Measurements from ENCODE around the gene PLCB1. TPM values are rescaled to one million over a fixed set of nuclear protein-coding genes. Genes with fewer than 3 reads are reported as not detected.
A peak's percentile ranks its signal among the peaks of the same experiment; 100 is the strongest.

Gene PLCB1
- total and polyA plus RNA-seq, 2 donors: 16.8 to 147 TPM

- no peak for DNase-seq (ENCODE audit: extremely low spot score)
- Histone ChIP-seq H3K27ac (ENCODE audit: low read depth) (no peak overlapping the region), H3K4me3 (ENCODE audit: low read depth, low read length) (no peak overlapping the region), H3K4me1 (ENCODE audit: insufficient read depth) (no peaks in the 10 kb centered on the region), H3K36me3 (ENCODE audit: insufficient read depth) (peaks cover 2% of the 10 kb centered on the region)
- WGBS: 86% methylated on average over 7 of the region's 7 CpGs
Observed at GRCh38 chr20:8190043-8190880, 58.2 kb downstream of the PLCB1 start.

- H3K4me3 ChIP-seq (ENCODE audit: low read depth, low read length): no peak overlapping the region
- H3K36me3 ChIP-seq (ENCODE audit: insufficient read depth): peaks cover 2% of the 10 kb centered on the region
- H3K27ac ChIP-seq (ENCODE audit: low read depth): no peak overlapping the region
- H3K4me1 ChIP-seq (ENCODE audit: insufficient read depth): no peaks in the 10 kb centered on the region
- no peak for DNase-seq (ENCODE audit: extremely low spot score)
Observed at GRCh38 chr20:8194721-8195120, 62.7 kb downstream of the PLCB1 start.

GRCh38 chr20:8196096-8196495 lies 64.0 kb downstream of the PLCB1 start:
- no peak overlapping the region for H3K4me3 ChIP-seq (ENCODE audit: low read depth, low read length)
- H3K36me3 ChIP-seq (ENCODE audit: insufficient read depth): peaks cover 2% of the 10 kb centered on the region
- no peak for DNase-seq (ENCODE audit: extremely low spot score)
- no peaks in the 10 kb centered on the region for H3K4me1 ChIP-seq (ENCODE audit: insufficient read depth)
- 98% methylated on average over 1 of the region's 1 CpG for WGBS
- no peak overlapping the region for H3K27ac ChIP-seq (ENCODE audit: low read depth)

GRCh38 chr20:8200220-8200619 lies 68.2 kb downstream of the PLCB1 start:
- H3K36me3 ChIP-seq (ENCODE audit: insufficient read depth): no peaks in the 10 kb centered on the region
- no peak overlapping the region for H3K4me3 ChIP-seq (ENCODE audit: low read depth, low read length)
- H3K27ac ChIP-seq (ENCODE audit: low read depth): no peak overlapping the region
- no peaks in the 10 kb centered on the region for H3K4me1 ChIP-seq (ENCODE audit: insufficient read depth)
- DNase-seq (ENCODE audit: extremely low spot score): no peak

- 96% methylated on average over 1 of the region's 1 CpG for WGBS
Observed at GRCh38 chr20:8203366-8203765, 71.3 kb downstream of the PLCB1 start.

GRCh38 chr20:8205996-8206395 lies 73.9 kb downstream of the PLCB1 start:
- WGBS: 89% methylated on average over 1 of the region's 1 CpG
- DNase-seq (ENCODE audit: extremely low spot score): no peak

More at GRCh38 chr20:8203366-8203765, 71.3 kb downstream of the PLCB1 start:
- no peaks in the 10 kb centered on the region for H3K4me1 ChIP-seq (ENCODE audit: insufficient read depth)
- no peaks in the 10 kb centered on the region for H3K36me3 ChIP-seq (ENCODE audit: insufficient read depth)
- no peak for DNase-seq (ENCODE audit: extremely low spot score)
- H3K4me3 ChIP-seq (ENCODE audit: low read depth, low read length): no peak overlapping the region
- no peak overlapping the region for H3K27ac ChIP-seq (ENCODE audit: low read depth)

GRCh38 chr20:8208226-8208625 lies 76.2 kb downstream of the PLCB1 start:
- Histone ChIP-seq H3K27ac (ENCODE audit: low read depth) (no peak overlapping the region), H3K4me1 (ENCODE audit: insufficient read depth) (no peaks in the 10 kb centered on the region), H3K4me3 (ENCODE audit: low read depth, low read length) (no peak overlapping the region), H3K36me3 (ENCODE audit: insufficient read depth) (no peaks in the 10 kb centered on the region)
- DNase-seq (ENCODE audit: extremely low spot score): no peak
- 95% methylated on average over 1 of the region's 1 CpG for WGBS

More at GRCh38 chr20:8205996-8206395, 73.9 kb downstream of the PLCB1 start:
- Histone ChIP-seq H3K36me3 (ENCODE audit: insufficient read depth) (no peaks in the 10 kb centered on the region), H3K27ac (ENCODE audit: low read depth) (no peak overlapping the region), H3K4me1 (ENCODE audit: insufficient read depth) (no peaks in the 10 kb centered on the region), H3K4me3 (ENCODE audit: low read depth, low read length) (no peak overlapping the region)

GRCh38 chr20:8209061-8209460 lies 77.0 kb downstream of the PLCB1 start:
- H3K4me3 ChIP-seq (ENCODE audit: low read depth, low read length): no peak overlapping the region
- H3K4me1 ChIP-seq (ENCODE audit: insufficient read depth): no peaks in the 10 kb centered on the region
- H3K27ac ChIP-seq (ENCODE audit: low read depth): peak overlapping the region; percentile 38
- H3K36me3 ChIP-seq (ENCODE audit: insufficient read depth): no peaks in the 10 kb centered on the region
- DNase-seq (ENCODE audit: extremely low spot score): no peak
- WGBS: 36% methylated on average over 2 of the region's 2 CpGs

- Histone ChIP-seq H3K4me3 (ENCODE audit: low read depth, low read length) (no peak overlapping the region), H3K4me1 (ENCODE audit: insufficient read depth) (no peaks in the 10 kb centered on the region), H3K27ac (ENCODE audit: low read depth) (no peak overlapping the region), H3K36me3 (ENCODE audit: insufficient read depth) (no peaks in the 10 kb centered on the region)
- WGBS: 98% methylated on average over 1 of the region's 1 CpG
- DNase-seq (ENCODE audit: extremely low spot score): no peak
Observed at GRCh38 chr20:8210749-8211148, 78.7 kb downstream of the PLCB1 start.

- H3K27ac ChIP-seq (ENCODE audit: low read depth): no peak overlapping the region
- H3K36me3 ChIP-seq (ENCODE audit: insufficient read depth): no peaks in the 10 kb centered on the region
- no peaks in the 10 kb centered on the region for H3K4me1 ChIP-seq (ENCODE audit: insufficient read depth)
- no peak for DNase-seq (ENCODE audit: extremely low spot score)
- no peak overlapping the region for H3K4me3 ChIP-seq (ENCODE audit: low read depth, low read length)
- 83% methylated on average over 3 of the region's 3 CpGs for whole genome bisulfite sequencing
Observed at GRCh38 chr20:8212286-8212685, 80.2 kb downstream of the PLCB1 start.

GRCh38 chr20:8213270-8213669 lies 81.2 kb downstream of the PLCB1 start:
- H3K36me3 ChIP-seq (ENCODE audit: insufficient read depth): no peaks in the 10 kb centered on the region
- no peak overlapping the region for H3K27ac ChIP-seq (ENCODE audit: low read depth)
- DNase-seq (ENCODE audit: extremely low spot score): no peak
- no peak overlapping the region for H3K4me3 ChIP-seq (ENCODE audit: low read depth, low read length)
- 97% methylated on average over 1 of the region's 1 CpG for WGBS
- no peaks in the 10 kb centered on the region for H3K4me1 ChIP-seq (ENCODE audit: insufficient read depth)

GRCh38 chr20:8213831-8214587 lies 81.9 kb downstream of the PLCB1 start:
- no peak for DNase-seq (ENCODE audit: extremely low spot score)
- Histone ChIP-seq H3K4me3 (ENCODE audit: low read depth, low read length) (no peak overlapping the region), H3K4me1 (ENCODE audit: insufficient read depth) (no peaks in the 10 kb centered on the region), H3K27ac (ENCODE audit: low read depth) (no peak overlapping the region), H3K36me3 (ENCODE audit: insufficient read depth) (peaks cover 2% of the 10 kb centered on the region)
- WGBS: 88% methylated on average over 12 of the region's 12 CpGs

- Histone ChIP-seq H3K36me3 (ENCODE audit: insufficient read depth) (peaks cover 2% of the 10 kb centered on the region), H3K4me1 (ENCODE audit: insufficient read depth) (peaks cover 3% of the 10 kb centered on the region), H3K4me3 (ENCODE audit: low read depth, low read length) (no peak overlapping the region), H3K27ac (ENCODE audit: low read depth) (no peak overlapping the region)
- no peak for DNase-seq (ENCODE audit: extremely low spot score)
- WGBS: 29% methylated on average over 8 of the region's 8 CpGs
Observed at GRCh38 chr20:8215361-8215781, 83.3 kb downstream of the PLCB1 start.
